NCI-H2171 (cell line): ENCODE data around the gene SDR42E1.

Experiments used
- DNase-seq: peaks from one replicate; lab custom pipeline; 2025; lab: John Stamatoyannopoulos, UW

The SDR42E1 gene

GRCh38 chr16:81939164-81940056, 71.9 kb downstream of the SDR42E1 start:
- no peak for DNase-seq
